22Rv1 (cell line): ENCODE data around the gene HSBP1L1.
A peak's percentile ranks its signal among the peaks of the same experiment; 100 is the strongest.

ENCODE experiments used
- H3K27ac ChIP-seq: fragments of 450-650 bp; 2 replicates; pipeline ENCODE4 v1.5.1; 2017
- ZFX ChIP-seq: fragments of 450-650 bp; IDR thresholded peaks from 2 replicates; pipeline ENCODE4 v1.6.1; 2017; ENCODE audit warnings: antibody characterized with exemption, borderline replicate concordance
- TF ChIP-seq, protein P1 (sequence below): fragments of 450-650 bp; IDR thresholded peaks from 2 replicates; pipeline ENCODE4 v1.5.1; 2017; ENCODE audit warnings: mild to moderate bottlenecking

The HSBP1L1 gene

DNA sequence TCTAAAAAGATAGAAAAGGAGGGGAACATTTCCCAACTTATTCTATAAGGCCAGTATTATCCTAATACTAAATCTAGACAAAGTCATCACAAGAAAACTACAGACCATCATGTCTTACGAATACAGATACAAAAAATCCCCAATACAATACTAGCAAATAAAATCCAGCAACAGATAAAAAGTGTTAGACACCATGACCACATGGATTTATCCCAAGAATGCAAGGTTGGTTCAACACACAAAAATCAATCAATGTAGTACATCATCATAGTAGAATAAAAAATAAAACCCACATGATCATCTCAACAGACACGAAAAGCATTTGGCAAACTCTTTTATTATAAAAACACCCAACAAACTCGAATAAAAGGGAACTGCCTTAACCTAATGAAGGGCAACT, 31.5 kb upstream of the HSBP1L1 start:
- TF ChIP-seq, protein P1, sequence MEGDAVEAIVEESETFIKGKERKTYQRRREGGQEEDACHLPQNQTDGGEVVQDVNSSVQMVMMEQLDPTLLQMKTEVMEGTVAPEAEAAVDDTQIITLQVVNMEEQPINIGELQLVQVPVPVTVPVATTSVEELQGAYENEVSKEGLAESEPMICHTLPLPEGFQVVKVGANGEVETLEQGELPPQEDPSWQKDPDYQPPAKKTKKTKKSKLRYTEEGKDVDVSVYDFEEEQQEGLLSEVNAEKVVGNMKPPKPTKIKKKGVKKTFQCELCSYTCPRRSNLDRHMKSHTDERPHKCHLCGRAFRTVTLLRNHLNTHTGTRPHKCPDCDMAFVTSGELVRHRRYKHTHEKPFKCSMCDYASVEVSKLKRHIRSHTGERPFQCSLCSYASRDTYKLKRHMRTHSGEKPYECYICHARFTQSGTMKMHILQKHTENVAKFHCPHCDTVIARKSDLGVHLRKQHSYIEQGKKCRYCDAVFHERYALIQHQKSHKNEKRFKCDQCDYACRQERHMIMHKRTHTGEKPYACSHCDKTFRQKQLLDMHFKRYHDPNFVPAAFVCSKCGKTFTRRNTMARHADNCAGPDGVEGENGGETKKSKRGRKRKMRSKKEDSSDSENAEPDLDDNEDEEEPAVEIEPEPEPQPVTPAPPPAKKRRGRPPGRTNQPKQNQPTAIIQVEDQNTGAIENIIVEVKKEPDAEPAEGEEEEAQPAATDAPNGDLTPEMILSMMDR = no peak
- TF ChIP-seq ZFX = no peak
- no peak overlapping the region for H3K27ac ChIP-seq

DNA sequence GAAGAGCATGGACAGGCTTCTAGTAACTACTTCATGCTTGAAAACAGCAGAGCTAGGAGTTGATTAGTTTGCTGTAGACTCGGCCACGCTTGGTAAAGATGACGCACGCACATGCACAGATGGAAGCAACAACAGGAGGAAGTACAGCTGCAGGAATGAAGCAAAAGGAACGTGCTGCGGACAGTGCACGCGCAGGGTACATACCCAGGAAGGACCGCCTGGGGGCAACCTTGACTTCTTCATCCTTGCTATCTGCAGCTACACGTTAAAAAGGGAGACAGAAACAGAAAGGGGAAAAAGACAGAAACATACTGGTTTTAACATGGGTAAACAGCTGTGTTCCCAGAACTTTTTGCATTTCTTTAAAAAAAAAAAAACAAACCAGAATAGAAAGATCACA, 30.7 kb upstream of the HSBP1L1 start:
- TF ChIP-seq, protein P1 = peak; percentile 56
- TF ChIP-seq ZFX = no peak
- peak overlapping the region; percentile 79 for H3K27ac ChIP-seq

DNA sequence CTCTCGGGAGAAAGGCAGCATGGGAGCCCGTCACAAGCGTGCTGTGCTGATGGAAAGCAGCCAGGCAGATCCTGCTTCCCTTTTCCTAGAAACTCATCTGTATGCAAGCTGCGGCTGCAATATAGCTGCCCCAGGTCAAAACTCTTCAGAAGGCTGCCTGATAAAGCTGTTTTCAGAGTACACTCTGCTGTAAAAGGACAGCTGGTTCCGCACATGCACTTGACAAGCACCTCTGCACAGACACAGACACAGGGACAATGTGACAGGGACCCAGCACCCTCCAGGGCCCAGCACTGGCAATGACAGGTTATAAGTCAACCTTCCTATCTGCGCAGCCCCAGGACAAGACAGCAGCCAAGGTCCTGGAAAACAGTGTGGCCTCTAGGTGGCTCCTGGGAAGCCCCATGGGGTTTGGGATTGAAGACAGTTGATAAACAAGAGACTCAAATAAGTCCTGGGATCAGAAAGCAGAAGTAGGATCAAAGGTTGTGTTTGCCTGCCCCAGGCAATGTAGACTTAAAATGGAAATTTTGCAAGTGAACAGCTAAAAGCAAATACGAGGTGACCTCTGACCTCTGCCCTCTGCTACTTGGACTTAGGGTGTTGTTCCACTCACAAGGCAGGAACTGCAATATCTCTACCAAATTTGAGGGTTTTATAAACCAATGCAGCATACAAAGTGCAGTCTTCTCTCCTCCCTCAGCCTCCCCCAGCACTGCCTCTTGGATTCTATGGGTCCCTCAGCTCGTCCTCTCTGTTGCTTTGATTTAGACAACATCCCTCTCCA, 29.9 kb upstream of the HSBP1L1 start:
- peak overlapping the region; percentile 79 for H3K27ac ChIP-seq
- no peak for TF ChIP-seq ZFX
- TF ChIP-seq, protein P1 = peak; percentile 44

DNA sequence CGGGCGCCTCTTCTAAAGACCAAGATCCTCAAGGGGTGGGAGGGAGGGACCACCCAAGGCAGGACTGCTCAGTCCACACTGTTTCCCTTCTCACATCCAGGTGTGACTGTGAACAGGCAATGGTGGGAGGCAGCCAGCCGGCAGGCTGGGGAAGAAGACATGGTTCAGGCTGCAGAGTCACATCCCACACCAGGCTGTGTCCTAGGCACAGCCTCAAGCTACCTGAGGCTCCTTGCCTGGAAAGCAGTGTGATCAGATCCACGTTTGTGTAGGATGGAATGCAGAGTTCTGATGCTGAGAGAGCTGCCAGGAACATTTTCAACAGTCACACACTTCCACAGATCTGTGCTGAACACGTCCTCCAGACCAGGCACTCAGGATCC, 29.4 kb upstream of the HSBP1L1 start:
- peak overlapping the region; percentile 79 for H3K27ac ChIP-seq
- TF ChIP-seq, protein P1 = no peak
- no peak for TF ChIP-seq ZFX

DNA sequence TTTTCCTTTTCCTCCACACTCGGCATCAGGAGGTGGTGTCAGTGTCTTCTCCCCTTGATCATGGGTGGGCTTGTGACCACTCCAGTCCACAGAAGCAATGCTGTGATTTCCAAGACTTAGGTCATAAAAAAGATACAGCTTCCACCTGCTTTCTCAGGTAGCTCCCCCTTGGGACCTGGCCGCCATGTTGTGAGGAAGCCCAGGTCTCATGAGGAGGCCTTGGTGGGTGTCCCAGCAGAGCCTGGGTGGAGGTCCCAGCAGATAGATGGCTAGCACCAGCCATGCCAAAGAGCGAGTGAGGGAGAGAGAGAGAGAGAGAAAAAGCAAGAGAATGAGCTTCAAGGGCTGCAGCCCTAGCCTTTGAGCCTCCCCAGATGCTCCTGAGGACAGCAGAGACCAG, 28.9 kb upstream of the HSBP1L1 start:
- no peak for TF ChIP-seq ZFX
- TF ChIP-seq, protein P1 = no peak
- peak overlapping the region; percentile 79 for H3K27ac ChIP-seq

DNA sequence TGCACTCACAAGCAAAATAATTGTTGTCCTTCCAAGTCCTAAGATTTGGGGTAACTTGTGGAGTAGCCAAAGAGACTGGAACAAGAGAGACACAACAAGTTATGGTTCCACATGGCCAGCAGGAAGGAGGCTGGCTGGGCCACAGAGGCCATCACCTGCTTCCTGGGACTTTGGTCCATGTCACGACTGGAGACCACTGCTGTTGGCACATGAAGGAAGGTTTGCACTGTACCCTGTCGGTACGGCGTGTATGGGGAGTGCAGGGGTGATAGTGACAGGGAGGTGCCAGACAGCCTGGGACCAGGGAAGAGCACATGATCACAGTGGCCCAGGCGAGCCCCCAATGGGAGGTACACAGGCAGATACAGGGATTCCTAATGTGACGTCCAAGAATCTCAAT, 28.5 kb upstream of the HSBP1L1 start:
- TF ChIP-seq ZFX = no peak
- TF ChIP-seq, protein P1 = no peak
- peak overlapping the region; percentile 79; the same call in 1 of the 2 replicates for H3K27ac ChIP-seq

DNA sequence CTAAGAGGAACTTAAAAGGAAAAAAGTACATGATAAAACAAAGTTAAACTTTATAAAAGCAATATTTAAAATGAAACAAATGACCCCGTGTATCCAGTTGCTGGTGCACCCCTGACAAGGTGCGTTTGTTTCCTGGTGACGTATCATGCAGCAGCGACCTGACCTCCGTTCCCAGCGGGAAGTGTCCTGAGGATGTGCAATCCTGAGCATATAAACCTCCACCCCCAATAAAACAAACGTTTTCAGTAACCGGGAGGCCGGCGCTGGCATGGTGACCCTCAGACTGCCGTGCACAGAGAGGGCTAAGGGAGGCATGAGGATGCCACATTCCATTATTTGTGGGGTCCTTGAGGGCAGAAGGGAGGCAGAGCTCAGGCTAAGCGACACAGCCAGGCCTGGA, 27.8 kb upstream of the HSBP1L1 start:
- no peak overlapping the region for H3K27ac ChIP-seq
- TF ChIP-seq, protein P1 = no peak
- no peak for TF ChIP-seq ZFX
